Nucleus accumbens (tissue), 56 donors: ENCODE measurements around the gene MYO6.
A peak's percentile ranks its signal among the peaks of the same experiment; 100 is the strongest.

ENCODE experiments used
- DNase-seq, 56 donors: peaks; one replicate each; lab custom pipeline; 2025; lab: John Stamatoyannopoulos, UW

MYO6 gene

DNA sequence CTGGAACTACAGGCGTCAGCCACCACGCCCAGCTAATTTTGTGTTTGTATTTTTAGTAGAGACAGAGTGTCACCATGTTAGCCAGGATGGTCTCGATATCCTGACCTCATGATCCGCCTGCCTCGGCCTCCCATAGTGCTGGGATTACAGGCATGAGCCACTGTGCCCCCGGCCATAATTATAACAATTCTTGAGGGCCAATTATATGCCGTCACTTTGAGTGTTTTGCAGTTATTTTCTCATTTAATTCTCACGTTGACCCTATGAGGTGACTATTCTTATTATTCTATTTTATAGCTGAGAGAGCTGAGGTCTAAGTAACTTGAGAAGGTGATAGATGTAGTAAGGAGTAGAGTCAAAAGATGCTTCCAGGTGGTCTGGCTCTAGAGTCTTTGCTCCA lies 13.0 kb downstream of the MYO6 start:
- no peak for DNase-seq

DNA sequence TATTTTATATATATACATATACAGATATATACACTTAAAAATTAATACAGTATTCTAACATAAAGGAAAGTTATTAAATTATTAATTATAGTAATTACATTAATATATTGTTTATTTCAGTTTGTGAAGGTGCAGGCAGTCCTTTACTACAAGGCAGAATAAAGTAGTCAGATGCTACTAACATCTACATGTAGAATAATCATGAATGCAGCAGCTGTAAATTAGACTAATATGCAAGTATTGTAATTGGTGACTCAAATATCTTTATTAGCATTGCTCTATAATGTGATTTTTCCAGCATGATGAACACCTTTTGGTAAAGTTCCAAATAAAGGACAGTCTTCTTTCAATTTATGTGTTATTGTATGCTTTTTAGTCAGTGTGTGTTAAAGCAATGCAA lies 17.3 kb downstream of the MYO6 start:
- DNase-seq: no peak

DNA sequence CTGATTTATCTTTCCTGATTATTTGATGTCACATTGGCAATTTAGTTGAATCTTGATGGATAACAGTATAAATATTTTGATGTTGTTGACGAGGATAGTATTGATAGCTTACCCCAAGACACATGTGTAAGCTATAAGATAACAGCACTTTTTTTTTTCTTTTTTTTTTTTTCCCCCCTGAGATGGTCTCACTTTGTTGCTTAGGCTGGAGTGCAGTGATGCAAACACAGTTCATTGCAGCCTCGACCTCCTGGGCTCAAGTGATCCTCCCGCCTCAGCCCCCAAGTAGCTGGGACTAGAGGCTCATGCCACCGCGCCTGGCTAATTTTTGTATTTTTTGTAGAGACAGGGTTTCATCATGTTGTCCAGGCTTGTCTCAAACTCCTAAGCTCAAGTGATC lies 21.8 kb downstream of the MYO6 start:
- no peak for DNase-seq

DNA sequence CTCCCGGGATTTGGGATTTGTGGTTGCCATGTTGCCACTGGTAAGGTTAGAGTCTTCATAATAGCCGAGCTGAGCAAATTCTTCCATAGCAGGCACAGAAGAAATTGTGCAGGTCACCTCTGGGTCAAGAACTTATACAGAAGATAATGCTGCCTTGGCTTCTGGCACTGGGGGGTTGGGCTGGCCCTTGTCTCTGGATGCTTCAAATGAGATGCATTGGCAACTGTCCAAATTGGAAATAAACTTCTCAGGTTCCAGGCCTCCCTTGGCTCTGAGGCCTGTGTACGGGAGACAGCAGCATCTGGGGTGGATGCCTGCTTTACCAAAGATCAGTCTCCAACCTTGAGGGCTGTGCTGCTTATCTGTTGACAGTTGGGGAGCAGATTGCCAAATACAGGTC lies 26.2 kb downstream of the MYO6 start:
- DNase-seq: peak in 1 of 56 donors; percentile 37

DNA sequence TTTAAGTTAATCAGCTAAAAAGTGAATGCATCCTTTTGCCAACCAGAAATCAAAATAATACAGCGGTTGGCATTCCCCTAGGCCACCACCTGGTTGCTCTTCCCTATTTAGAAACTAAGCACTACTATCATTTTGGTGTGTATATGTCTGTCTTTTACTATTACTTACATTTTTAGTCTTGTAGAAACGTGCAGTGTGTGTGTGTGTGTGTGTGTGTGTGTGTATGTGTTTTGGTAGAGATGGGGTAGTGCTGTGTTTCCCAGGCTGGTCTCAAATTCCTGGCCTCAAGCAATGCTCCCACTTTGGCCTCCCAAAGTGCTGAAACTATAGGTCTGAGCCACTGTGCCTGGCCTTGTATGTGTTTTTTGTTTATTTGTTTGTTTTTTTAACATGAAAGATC lies 27.4 kb downstream of the MYO6 start:
- DNase-seq: no peak

DNA sequence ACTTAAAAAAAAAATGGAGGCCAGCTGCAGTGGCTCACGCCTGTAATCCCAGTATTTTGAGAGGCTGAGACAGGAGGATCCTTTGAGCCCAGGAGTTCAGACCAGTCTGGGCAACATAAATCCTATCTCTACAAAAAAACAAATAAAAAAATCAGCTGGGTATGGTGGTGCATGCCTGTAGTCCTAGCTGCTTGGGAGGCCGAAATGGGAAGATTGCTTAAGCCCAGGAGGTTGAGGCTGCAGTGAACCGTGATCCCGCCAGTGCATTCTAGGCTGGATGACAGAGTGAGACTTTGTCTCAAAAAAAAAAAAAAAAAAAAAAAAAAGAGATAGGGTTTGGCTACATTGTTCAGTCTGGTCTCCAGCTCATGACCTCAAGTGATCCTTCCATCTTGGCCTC lies 29.7 kb downstream of the MYO6 start:
- no peak for DNase-seq

DNA sequence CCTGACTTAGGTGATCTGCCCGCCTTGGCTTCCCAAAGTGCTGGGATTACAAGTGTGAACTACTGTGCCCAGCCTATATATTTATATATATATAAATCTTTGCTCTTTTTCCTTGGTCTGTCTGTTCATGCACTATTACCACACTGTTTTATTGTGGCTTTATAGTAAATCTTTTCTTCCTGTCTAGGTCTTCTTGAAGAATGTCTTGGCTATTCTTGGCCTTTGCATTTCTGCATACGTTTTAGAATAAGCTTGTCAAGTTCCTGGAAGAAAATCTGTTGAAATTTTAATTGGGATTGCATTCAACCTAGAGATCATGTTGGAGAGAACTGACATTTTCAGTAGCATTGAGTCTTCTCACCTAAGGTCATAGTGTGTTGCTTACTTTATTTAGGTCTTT lies 37.1 kb downstream of the MYO6 start:
- no peak for DNase-seq

DNA sequence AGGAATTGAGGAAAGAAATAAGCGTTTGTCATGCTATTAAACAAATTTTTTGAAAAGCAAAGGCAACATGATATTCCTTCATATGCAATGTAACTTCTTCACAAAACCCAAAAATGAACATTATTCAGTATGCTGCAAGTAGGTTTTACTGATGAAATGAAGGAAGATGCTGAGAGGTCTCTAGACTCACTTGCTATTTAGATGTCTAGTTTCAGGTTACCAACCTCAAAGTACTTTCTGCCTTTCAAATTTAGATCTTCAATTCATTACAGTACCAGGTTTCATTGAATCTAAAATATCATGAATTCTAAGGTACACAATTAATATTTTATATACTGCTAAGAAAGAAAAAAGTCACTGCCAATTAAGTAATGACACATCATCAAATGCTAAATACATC lies 39.9 kb downstream of the MYO6 start:
- DNase-seq: no peak

DNA sequence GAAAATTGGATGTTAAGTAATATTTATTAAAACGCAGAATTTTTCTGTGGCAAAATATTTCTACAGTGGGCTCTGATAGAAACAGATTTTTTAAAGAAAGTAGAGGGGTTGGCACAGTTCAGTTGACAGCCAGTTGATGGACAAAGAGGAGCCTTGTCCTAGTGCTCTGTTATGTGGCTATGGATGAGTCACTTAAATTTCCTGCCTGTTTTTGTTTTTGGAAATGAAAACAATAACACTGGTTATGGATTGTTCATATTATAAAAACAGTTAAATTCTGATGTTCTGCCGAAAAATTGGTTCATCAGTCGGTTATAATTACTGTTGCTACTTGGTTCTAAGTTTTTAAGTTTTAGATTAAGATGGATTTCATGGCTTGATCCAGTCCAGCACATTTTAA lies 42.8 kb downstream of the MYO6 start:
- peak in 3 of 56 donors; percentile 8 to 34 (median 23) for DNase-seq

DNA sequence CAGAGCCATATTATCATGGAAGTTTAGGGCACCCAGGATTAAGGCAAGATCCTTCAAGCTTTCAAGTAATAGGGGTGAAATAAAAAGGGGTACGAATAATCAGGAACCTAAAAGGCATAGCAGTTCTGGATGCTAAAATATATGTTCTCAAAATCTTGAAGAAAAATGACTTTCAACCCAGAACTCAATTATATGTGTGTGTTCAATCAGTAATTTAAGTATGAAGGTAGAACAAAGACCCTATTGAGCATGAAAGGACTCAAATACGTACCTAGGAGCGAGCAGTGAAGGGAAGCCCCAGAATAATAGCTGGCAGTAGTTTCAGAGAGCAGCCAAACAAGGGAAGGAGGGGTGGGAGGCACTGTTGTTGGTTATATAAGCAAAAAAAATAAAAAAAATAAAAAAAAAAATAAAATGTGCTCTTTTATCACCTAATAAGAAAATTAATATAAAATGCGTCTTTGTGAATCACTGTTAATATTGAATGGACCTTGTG lies 45.4 kb downstream of the MYO6 start:
- DNase-seq: peak in 2 of 56 donors; percentile 13

DNA sequence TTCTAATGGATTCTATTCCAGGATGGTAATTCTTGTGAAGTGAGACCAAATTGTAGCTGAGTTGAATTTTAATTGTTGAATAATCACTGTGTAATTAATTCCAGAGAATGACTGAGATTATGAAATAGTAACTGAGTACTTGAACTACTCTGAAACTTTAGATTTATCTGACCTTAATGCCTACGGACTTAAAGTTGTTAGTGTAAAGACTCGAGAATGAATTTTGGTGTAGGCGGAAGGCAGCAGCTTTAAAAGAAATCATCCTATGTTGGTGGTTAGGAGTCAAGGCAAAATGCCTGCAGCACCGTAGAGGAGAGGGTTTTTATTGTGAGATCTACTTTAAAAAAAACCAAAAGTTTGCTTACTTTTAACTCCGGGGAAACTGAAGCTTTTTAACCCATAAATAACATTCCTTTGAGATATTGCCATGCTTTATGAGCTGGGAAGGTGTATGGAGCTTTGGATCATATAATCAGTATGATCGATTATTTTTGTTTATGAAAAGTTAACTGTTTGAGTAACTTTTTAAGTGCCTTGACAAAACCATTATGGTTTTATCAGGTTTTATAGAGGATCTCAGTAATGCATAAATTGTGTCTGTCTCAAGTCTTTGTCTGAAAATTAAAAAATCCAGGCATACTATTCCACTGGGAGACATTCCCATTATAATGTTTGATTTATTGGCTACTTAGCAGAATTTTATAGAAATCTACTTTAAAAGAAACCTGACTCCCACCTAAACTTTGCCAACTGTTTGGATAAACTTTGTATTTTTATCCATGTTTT lies 46.1 kb downstream of the MYO6 start:
- no peak for DNase-seq

DNA sequence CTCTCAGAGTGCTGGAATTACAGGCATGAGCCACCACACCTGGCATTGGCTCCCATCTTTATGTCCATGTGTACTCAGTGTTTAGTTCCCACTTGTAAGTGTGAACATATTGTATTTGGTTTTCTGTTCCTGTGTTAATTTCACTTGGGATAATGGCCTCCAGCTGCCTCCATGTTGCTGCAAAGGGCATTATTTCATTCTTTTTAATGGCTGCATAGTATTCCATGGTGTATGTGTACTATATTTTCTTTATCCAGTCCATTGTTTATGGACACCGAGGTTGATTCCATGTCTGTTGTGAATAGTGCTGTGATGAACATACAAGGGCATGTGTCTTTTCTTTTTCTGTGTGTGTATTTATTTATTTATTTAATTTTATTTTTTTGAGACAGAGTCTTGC lies 47.7 kb downstream of the MYO6 start:
- DNase-seq: no peak

DNA sequence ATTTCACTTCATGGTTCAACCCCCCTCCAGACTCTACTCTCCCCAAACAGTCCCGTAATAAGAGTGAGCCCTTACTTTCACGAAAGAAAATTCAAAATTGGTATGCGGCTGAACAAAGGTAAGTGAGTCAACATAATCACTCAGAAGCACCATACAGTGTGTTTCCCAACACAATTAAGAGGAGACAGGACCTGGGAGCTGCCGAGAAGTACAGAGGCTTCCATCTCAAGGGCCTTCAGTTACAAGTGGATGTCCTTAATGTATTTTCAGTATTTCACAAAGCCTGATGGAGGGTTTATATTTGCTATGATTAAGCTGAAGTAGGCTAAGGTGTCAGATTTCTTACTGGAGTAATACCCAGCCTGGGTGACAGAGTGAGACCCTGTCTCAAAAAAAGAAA lies 51.1 kb downstream of the MYO6 start:
- DNase-seq: no peak

DNA sequence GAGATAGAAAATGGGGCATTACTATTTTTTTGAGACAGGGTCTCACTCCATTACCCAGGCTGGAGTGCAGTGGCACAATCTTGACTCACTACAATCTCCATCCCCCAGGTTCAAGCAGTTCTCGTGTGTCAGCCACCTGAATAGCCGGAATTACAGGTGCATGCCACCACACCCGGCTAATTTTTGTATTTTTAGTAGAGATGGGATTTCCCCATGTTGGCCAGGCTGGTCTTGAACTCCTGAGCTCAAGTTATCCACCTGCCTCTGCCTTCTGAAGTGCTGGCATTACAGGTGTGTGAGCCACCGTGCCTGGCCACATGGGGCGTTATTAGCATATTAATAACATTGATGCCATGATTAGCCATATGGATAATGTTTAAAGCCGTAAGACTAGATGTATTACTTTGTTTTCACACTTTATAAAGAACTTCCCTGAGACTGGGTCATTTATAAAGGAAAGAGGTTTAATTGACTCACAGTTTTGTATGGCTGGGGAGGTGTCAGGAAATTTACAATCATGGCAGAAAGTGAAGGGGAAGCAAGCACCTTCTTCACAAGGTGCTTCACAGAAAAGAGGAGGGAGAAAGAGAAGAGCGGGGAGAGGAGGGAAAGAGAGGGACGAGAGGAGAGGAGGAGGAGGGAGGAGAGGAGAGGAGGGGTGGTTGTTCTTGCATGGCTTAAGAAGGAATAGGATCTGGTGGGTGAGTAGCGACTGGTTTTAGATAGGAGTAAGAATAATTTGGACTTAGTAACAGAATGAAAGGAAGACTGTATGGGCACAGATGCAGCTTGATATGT lies 51.9 kb downstream of the MYO6 start:
- DNase-seq: no peak

DNA sequence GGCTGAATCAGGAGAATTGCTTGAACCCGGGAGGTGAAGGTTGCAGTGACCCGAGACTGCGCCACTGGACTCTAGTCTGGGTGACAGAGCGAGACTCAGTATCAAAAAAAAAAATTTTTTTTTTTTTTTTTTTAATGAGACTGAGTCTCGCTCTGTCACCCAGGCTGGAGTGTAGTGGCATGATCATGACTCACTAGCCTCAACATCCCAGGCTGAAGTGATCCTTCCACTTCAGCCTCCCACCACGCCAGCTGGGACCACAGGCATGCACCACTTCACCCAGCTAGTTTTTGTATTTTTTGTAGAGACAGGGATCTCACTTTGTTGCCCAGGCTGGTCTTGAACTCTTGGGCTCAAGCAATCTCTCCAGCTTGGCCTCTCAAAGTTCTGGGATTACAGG lies 53.3 kb downstream of the MYO6 start:
- DNase-seq: peak in 1 of 56 donors; percentile 25

DNA sequence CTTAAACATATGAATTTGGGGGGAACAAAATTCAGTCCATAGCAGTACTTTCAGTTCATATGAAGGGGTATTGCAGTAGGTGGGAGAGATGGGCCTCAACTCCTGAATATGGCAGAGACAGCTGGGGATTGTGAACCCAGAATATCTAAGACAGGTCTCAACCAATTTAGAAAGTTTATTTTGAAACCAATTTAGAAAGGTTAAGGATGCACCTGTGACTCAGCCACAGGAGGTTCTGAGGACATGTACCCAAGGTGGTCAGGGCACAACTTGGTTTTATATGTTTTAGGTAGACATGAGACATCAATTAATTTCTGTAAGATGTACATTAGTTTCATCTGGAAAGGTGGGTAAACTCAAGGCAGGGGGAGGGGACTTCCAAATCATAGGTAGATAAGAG lies 59.5 kb downstream of the MYO6 start:
- DNase-seq: no peak

DNA sequence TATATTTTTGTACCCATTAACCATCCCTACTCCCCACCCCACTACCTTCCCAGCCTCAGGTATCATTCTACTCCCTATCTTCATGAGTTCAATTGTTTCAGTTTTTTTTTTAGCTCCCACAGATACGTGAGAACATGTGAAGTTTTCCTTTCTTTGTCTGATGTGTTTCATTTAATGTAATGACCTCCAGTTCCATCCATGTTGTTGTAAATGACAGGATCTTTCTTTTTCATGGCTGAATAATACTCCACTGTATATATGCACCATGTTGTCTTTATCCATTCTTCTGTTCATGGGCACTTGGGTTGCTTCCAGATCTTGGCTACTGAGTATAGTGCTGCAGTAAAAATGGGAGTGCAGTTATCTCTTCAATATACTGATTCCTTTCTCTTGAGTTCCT lies 63.5 kb downstream of the MYO6 start:
- DNase-seq: no peak

DNA sequence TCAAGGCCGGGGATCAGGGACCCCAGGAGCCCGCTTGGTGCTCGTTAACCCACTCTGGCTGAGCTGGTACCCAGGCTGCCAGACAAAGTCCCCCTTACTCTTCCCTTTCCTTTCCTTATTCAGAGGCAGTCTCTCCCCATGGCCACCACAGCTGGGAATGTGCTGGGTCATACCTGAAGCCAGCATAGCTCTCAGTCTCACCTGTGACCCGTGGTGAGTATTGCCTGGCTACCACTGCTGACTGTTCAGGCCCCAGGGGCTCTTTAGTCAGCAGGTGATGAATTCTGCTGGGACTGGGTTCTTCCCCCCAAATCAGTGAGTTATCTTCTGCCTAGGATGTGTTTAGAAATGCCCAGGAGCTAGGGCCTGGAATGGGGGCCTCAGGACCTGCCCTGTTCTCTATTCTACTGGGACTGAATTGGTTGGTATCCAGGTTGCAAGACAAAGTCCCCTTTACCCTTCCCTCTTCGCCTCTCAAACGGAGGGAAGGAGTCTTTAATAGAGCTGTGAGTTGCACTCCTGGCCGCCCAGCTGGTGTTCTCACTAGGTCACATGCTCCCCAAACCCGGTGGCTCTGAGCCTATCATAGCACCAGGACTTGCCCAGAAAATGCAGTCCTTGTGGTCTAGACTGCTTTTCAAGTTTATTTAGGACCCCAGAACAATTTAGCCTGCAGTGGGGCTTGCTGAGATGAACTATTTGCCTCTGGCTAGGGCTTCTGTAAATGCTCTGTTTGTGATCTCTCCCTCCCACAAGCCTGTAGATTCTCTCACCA lies 64.6 kb downstream of the MYO6 start:
- peak in 3 of 56 donors; percentile 10 to 34 (median 25) for DNase-seq

DNA sequence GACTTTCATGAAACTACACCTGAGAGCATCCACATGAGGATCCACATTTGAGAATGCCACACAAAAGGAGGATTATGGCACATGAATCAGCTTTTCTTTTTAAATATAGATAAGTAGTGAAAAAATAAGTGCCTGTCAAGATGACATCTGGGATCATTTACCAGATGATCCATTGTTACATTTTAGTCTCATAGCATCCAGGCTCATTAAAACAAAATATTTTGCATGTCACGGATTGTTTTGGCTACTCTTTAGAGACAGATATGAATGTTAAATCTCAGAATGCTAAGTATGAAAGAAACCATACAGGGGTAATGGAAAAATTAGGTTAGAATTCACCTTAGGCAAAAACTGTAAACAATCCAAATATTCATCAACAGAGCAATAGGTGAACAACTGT lies 66.7 kb downstream of the MYO6 start:
- no peak for DNase-seq

DNA sequence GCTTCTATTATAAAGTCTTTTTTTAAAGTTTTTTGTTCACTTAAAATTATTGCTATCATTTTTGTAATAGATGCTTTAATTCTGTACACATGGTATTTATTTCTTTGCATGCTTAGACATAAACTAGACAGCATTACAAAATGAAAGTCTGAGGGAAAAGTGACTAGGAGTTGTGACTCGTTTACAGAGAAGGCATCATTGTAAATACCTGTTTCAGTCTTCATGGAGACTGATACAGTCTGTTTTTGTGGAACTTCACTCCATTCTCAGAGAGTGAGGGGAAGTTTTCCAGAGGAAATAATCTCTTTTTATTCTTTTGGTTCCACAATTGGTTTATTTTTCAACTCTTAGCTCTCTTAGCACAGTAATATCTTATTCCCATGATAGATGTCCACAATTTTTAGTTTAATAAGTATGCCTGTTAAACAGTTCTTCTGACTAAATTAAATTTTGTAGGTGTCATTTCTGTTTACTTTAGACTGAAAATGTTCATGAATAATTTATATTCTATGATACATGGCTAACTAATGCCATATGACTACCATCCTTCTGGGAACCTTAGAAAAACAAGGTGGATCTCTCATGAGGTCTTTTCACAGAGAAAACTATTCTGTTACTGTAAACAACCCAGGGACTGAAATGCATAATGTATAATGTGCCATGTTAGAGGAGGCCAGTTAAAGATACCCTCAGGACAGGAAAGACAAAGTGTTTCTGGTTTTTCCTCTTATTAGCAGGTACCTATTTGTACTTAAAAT lies 69.2 kb downstream of the MYO6 start:
- no peak for DNase-seq
